ENCODE data around the gene CFAP74.

The CFAP74 gene

DNA sequence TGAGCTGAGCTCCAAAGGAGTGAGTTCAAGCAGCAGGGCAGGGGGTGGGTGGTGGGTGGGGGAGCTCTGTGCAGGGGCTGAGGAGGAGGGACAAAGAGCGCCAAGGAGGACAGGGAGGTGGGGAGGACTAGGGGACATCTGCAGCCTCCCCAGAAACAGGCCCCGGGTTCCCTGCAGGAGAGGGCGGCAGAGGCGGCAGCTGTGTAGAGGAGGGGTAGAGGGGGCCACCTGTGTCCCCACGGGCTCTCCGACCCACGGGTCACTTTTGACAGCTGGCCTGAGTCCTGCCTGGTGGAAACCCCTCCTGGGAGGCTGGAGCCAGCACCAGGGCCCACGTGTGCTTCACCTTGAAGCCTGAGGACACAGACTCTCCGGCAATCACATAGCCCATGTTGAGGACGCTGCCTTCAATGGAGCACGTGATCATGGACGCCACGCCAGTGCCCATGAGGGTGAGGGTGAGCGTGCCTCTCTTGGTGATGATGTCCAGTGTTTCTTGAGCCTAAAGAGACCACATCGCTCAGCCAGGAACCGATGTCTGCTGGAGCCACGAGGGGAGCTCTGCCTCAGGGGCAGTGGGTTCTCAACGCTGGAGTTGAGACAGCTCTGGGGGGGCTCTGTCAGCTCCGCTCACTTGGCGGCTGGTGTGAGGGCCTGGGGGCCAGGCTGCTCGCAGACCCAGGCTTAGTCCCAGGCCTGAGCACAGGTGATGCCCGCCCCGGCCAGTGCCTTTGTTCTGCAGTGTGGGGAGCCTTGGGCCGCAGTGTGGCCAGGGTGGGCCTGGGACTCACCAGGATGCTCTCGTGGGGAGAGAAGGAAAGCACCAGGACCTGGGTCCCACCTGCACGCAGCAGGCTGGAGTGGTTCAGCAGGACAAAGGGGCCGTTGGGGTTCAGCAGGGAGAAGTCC lies 77.9 kb downstream of the CFAP74 start:
- DNase-seq: no peak

DNA sequence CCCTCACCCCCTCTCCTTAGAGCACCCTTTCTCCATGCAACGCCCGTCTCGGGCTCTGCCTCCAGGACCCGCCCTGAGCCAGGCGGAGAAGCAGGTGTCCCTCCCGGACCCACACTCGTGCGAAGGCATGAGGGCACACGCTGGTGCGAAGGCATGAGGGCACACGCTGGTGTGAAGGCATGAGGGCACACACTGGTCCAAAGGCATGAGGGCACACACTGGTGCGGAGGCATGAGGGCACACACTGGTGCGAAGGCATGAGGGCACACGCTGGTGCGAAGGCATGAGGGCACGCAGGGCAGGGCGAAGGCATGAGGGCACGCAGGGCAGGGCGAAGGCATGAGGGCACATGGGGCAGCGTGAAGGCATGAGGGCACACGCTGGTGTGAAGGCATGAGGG lies 78.7 kb downstream of the CFAP74 start:
- DNase-seq: no peak

DNA sequence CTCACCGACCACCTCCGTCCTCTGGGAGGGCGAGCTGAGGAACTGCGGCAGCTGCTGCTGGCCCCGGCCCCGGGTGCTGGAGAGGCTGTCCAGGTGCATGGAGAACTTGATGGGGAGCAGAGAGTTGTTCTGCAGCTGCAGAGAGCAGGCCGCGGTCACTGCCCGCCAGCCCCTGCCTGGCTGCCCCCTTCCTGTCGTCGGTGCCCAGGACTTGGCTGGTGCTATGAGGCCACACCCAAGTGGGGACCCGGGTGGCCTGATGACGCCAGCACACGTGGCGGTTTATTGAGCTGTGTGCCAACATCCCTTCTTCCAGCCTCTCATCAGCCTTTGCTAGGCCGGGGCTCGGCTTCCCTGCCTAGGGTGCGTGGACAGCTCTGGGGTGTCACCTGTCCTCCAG lies 79.2 kb downstream of the CFAP74 start:
- DNase-seq: no peak

DNA sequence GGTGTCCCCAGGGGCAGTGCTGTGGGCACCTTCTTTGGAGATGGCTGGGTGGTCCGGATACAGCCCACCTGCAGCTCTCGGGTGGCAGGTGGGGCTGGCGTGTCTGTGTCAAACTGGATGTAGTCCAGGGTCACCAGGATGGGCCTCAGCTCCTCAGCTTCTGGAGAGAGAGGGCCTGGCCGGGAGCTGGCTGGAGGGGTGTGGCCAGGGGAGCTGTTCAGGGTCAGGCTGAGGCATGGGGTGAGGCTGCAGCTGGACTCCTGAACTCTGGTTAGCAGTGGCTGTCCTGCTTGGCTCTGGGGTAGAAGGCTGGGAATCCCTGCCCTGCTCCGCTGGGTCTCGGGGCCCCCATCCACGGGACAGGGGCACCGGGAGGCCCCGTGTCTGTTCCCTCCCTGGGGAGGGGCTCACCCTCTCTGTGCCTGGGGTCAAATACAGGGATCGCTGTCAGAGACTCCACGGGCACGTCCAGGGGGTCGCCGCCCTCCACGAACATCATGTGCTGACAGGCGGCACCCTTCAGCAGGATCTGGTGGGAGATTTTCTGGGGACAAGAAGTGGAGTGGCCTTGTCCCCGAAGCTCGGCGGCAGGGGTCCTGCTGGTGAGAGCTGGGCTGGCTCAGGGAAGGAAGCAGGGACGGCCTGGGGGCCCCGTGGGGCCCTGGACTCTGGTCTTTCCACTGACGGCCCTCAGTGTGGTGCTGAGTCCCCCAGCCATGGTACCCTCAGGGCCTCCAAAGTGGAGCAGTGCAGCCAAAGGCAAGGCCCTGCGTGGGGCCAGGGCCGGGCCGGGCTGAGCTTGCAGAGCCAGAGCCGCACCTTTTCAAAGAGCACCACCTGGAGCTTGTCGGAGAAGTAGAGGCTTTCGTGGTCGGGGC lies 80.4 kb downstream of the CFAP74 start:
- DNase-seq: no peak

DNA sequence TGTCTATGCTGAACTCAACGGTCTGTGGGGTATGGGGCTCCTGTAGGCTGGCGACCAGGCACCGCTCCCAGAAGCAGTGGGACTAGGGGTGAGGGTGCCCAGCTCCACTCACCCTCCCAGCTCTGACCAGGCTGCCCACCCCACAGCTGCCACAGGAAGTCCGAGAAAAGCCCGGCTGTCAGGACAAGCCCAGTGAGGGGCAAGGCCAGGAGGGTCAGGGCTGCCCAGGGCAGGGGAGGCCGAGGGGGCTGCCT lies 81.0 kb downstream of the CFAP74 start:
- DNase-seq: no peak

DNA sequence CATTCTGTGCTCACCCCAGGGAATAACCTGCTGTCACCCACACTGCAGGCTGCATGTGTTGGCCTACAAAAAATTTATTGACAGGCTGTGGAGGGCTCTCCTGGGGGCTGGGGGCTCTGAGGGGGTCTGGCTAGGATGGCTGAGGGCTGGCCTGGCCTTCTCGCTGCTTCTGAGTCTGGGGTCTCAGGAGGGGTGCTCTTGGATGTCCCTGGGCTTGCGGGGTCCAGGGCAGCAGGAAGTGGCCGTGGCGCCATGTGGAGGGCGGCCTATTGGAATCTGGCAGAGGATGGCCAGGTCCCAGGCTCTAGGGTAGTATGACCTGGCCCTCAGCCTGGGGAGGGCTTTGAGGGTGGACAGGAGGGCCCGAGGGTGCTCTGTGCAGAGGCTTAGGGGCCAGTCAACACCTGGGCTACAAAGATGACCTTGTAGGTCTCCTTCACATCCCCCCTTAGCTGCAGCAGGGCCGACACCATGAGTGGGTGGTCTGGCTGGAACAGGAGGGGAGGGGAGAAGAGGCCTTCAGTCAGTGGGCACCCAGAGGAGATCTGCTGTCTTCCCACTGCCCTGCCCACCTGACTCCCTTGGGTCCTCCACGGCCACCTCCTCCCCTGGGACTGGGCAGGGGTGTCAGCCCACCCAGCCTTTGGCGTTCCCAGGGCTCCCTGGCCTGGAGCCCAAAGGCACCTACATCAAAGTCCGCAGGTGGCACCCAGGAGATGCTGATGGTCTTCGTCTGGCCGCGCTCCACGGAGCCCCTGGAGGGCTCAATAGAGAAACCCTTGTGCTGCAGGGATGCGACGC lies 81.5 kb downstream of the CFAP74 start:
- no peak for DNase-seq

DNA sequence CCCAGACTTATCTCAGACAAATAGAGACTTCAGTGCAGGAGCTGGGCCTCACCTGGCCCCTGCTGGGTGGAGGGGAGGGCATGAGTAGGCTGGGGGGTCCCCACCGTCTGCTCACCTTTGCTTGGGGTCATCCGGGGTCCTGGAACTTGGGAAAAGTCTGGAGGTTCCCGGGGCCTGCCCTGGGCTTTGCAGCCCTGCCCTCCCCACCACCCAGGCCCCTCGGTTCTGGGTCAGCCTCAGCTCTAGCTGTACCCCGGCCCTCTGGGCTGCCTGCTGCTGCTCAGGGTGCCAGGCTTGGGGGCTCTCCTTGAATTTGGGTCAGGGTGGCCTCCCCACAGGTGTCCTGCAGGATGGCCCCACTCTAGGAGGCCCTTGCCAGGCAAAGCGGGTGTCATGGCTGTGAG lies 82.1 kb downstream of the CFAP74 start:
- DNase-seq: no peak

DNA sequence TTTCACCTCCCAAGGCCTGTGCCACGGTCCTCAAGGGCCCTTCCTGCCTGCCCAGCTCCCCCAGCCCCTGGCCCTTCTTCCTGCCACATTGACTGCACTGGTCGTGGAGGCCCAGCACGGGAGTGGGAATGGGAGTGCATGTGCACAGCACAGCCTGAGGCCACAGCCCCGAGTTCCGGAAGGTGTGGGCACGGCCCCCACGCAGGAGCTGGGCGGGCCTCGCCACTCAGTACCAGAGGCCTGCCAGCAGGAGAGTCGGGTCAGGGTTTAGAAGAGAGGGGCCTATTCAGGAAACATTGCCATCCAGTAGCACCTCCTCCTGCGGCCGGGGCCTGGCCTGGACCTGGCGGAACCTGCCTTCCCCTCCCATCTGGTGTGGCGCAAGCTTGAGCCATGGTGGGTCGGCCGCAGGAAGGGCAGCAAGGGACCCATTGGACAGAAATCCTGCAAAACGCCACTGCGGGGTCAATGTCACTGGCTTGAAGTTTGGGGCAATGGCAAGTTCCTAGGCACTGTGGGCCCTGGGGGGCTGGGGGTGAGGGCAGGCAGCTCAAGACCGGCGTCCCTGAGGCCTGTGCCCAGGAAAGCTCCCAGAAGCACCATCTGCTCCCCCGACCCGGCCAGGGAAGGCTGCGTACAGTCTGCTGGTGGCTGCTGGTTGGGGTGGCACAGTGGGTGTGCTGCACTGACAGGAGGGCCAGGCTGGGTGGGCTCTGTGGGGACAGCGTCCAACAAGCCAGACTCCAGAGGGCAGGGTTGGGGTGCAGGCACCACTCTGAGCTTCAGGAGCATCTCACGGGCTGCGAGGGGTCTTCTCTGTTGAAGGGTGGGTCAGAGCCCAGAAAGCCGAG lies 82.8 kb downstream of the CFAP74 start:
- DNase-seq: no peak

DNA sequence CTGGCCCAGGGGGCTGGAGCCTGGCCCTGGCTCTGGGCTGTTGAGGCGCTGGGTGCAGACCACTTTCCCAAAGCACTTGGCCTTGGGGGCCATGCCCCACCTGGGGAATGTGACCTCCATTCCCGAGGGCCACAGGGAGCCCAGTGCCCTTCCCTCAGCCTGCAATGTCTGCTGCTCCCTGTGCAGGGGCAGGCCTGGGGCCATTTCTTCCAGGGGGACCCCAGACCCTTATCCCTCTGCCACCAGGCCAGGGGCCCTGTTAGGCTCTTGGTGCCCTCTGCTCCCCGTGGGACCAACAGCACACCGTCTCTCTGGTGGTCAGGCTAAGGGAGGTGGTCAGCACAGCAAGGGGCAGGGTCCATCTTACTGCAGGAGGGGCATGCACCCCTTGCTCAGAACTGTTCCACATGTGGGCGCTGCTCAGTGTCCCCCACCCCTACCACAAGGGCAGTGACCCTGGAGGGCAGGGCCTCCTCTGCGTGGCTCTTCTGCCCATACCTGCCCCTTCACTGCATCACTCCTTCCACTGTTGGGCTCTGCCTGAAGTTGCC lies 83.5 kb downstream of the CFAP74 start:
- DNase-seq: no peak

DNA sequence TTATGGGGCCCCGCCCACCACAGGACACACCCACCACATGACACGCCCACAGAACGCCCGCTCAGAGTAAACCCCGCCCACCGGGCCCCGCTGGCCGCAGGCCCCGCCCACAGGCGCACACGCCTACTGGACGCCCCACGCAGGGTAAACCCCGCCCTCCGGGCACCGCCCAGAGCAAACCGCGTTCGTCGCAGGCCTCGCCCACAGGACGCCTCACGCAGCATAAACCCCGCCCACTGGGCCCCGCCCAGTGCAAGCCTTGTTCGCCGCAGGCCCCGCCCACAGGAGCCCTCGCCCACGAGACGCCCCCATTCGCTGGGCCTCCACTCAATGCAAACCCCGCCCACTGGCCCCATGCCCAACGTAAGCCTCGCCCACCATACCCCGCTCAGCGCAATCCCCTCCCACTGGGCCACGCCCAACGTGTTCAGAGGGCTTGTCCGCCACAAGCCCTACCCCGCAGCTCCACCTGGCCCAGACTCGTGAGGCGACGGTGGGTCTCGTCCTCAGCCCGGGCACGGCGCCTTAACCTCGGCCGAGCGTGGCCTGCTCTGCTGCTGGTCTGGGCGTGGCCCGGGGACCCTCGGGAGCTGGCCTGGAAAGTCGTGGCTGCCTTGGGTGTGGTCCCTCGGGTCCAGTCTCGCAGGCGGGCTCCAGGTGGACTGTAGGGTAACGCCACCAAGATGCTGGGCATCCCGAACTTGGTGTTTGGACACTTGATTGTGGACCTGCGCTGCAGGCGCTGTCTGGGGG lies 84.1 kb downstream of the CFAP74 start:
- DNase-seq: peak; percentile 100

DNA sequence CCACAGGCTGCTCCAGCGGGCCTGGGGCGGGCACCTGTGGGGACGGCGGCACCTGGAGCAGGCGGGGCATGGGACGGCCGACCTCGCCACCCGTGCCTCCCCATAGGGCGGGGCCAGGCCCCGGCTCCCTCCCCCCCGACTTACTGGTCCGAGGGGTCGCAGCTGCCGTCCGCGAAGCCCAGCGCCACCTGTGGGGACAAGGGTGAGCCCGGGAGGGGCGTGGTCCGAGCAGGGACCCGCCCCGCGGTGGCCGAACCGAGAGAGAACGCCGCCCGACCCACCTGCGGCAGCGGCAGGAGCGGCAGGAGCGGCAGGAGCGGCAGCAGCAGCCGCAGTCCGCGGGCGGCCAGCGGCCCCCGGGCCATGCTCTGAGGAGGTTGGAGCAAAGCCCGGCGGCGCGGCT lies 84.7 kb downstream of the CFAP74 start, which contains the start of gene TMEM52:
Gene TMEM52, minus strand, starts transcription at position 379 of the 403 bp plus-strand sequence. Its CDS starts 14 bp downstream, at position 365.
- no peak for DNase-seq

DNA sequence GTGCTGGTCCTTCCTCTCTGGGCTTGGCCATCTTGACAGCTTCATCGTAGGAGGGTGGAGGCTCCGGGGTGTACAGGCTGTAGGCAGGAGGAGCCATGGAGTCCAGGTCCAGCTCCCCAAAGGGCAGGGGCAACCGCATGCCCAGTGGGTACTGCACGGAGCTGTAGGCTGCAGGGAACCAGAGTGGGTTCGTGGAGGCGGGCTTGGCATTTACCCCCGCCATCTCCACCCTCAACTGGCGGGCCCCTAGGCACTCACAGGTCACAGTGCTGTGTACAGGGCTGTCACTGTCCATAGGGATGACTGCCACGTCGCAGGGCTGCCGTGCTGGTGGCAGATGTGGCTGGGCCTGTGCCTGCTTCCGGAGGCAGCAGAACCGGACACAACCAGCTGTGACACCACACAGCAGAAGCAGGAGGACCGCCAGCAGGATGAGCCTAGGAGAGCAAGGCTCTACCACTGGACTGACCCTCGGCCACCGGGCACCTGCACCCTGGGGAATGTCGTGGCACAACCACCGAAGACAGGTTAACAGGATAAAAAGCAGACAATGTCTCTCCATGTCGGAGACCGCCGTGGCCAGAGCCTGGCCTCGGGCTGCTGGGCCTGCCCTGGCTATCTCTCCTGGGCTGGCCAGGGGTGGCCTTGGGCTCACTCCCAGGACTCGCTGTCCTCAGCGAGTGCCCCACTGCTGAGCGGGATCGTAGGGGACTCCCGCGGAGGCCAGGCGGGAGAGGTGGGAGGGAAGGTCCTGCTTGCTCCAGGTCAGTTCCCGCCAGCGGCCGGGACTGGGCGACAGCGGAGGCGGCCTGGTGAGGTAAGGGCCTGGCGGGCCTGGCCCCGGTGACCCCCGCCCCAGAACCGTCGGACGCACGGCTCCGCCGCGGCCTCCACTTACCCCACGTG lies 85.3 kb downstream of the CFAP74 start:
- no peak for DNase-seq

DNA sequence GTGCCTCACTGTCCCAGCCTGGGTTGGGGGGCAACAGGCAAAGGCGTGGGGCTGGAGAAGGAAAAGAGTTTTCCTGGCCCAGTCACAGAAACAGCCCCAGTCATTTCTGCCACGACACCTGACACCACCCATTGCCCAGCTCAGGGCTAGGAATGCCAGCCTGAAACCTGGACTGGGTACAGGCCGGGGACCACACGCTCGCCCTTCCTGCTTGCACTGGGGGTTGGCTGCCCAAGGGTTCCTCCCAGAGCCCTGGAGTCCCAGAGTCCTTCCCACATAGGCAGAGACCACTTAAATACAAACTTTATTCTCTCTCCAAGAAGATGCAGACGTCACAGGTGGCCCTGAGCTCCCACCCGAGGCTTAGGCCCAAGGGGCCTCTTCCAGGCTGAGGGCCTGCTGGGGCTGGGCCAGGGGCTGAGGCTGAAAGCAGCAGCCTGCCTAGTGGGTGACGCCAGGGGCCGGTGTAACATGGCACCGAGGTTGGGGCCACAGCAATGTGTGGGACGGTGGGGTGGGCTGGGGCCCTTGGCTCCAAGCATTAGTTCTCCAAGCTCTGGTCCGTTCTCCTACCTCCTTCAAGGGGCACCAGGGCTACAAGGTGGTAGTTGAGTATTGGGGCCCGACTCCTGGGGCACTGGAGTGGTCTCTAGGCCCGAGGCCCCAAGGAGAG lies 86.1 kb downstream of the CFAP74 start:
- no peak for DNase-seq

DNA sequence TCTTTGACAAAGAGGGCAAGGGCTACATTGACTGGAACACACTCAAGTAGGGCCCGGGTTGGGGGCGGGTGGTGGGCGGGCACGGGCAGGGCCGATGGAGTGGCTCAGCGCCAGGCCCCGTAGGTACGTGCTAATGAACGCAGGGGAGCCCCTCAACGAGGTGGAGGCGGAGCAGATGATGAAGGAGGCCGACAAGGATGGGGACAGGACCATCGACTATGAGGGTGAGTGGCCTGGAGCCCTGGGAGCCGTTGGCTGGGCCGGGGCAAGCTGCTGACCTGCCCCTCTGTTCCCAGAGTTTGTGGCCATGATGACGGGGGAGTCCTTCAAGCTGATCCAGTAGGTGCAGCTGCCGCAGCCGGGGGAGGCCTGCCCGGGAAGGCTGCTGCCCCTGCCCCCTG lies 86.7 kb downstream of the CFAP74 start:
- DNase-seq: no peak

DNA sequence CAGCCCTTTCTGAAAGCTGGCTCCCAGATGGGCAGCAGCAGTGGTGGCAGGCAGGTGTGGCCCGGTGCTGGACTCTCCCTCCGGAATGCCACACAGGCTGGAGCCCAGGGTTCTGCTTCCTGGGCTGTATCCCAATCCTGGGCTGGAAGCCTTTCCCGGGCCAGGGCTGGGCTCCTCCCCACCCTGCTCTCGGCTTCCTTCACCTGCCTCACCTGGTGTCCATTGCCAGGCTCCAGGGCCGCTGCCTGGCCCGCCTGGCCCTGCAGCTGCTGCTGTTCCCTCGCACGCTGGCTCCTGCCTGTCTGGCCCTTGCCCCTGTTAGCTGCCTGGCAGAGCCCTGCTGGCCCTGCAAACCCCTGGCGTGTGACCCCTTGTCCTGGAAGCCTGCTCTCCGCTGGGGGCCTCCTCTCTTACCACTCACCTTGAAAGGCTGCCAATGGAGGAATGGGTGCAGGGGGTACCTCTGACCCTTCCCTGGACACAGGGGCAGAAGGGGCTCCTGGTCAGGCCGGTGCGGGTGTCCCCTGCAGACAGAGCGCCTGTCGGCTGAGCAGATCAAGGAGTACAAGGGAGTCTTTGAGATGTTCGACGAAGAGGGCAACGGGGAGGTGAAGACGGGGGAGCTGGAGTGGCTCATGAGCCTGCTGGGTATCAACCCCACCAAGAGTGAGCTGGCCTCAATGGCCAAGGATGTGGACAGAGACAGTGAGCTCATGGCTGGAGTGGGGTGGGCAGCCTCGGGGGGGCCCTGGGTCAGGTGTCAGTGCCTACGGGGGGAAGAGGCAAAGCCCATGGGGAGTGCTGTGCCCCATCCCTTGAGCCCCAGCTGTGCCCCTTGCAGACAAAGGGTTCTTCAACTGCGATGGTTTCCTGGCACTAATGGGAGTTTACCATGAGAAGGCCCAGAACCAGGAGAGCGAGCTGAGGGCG lies 87.4 kb downstream of the CFAP74 start:
- no peak for DNase-seq

DNA sequence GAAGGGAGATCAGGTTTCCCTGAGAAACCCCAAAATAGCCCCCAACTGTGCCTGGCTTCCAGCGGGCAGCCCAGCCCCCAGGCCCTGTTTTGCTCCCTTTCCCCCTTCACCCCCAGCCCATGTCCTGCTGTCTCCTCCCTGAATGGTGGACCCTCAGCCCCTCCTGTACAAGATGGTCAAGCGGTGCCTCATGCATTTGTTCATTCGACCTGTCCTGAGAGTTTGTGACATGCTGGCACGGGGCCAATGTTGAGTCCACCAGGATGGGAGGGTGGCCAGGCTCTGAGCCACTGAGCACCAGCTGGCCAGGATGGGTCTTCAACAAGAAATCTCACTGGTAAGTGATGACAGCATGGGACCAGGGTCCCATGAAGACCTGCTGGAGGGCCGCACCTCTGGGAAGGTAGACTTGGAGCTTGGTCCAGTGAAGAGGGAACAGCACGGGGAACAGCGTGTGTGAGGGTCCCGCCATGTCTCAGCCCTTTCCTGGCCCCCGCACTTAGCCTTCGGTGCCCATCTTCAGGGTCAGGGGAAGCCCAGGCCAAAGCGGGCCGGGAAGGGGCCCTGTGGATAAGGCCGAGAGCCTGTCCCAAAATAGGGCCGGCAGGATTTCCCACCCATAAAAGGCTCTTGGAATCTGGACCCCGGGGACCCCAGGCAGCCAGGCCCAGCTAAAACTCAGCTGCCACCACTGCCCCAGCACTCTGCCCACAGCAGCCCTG lies 88.5 kb downstream of the CFAP74 start, which contains the start of gene CALML6:
Gene CALML6, plus strand, starts transcription at position 290 of the 722 bp plus-strand sequence. Its CDS starts 21 bp downstream, at position 311.
- DNase-seq: no peak

Measured in effector CD4-positive, alpha-beta T cell (primary cell).